Kidney epithelial cell (primary cell): ENCODE measurements around the gene GNAZ. TPM values are rescaled to one million over a fixed set of nuclear protein-coding genes. Genes with fewer than 3 reads are reported as not detected.

Source experiments
- DNase-seq: peaks from one replicate; pipeline ENCODE4 v3.0.0-alpha.2; 2010; ENCODE audit warnings: low read depth
- H3K27me3 ChIP-seq: 2 replicates; pipeline ENCODE4 v1.6.0; 2011; ENCODE audit warnings: low read length; ENCODE audit not compliant: control insufficient read depth, insufficient read depth
- H3K36me3 ChIP-seq: 2 replicates; pipeline ENCODE4 v1.5.1; 2011; ENCODE audit warnings: low read length; ENCODE audit not compliant: control insufficient read depth, insufficient read depth
- H3K4me3 ChIP-seq: 2 replicates; pipeline ENCODE4 v1.5.1; 2011; ENCODE audit warnings: low read depth, mild to moderate bottlenecking, control low read depth, low read length
- CTCF ChIP-seq: IDR thresholded peaks from 2 replicates; pipeline ENCODE4 v1.5.1; 2011; ENCODE audit warnings: mild to moderate bottlenecking, moderate library complexity, low read length, control low read depth, inconsistent platforms; ENCODE audit not compliant: insufficient read depth, poor library complexity, severe bottlenecking
- total RNA-seq: library from RNA; depleted of rRNA; stranded (reverse); fragments of >200 nt; gene quantifications from 2 replicates; pipeline ENCODE4 v1.2.3, GENCODE V29; 2015

The GNAZ gene
- total RNA-seq, 1 donor from 2014 or later = 9.2 TPM

GRCh38 chr22:23126165-23127054, 56.1 kb downstream of the GNAZ start:
- DNase-seq = no peak
- Histone ChIP-seq H3K36me3 (no peaks in the 10 kb centered on the region), H3K4me3 (no peak overlapping the region), H3K27me3 (no peaks in the 10 kb centered on the region)
- TF ChIP-seq CTCF = no peak

GRCh38 chr22:23127055-23127756, 56.9 kb downstream of the GNAZ start:
- H3K4me3 ChIP-seq = no peak overlapping the region
- TF ChIP-seq CTCF = no peak
- no peaks in the 10 kb centered on the region for H3K27me3 ChIP-seq
- no peak for DNase-seq
- H3K36me3 ChIP-seq = no peaks in the 10 kb centered on the region

GRCh38 chr22:23127788-23128187, 57.5 kb downstream of the GNAZ start:
- Histone ChIP-seq H3K36me3 (no peaks in the 10 kb centered on the region), H3K4me3 (no peak overlapping the region), H3K27me3 (no peaks in the 10 kb centered on the region)
- TF ChIP-seq CTCF = no peak
- no peak for DNase-seq

- Histone ChIP-seq H3K27me3 (no peaks in the 10 kb centered on the region), H3K36me3 (no peaks in the 10 kb centered on the region), H3K4me3 (no peak overlapping the region)
- peak; percentile 72 for TF ChIP-seq CTCF
- DNase-seq = no peak
These were observed 58.2 kb downstream of the GNAZ start for GRCh38 chr22:23128269-23129108.

GRCh38 chr22:23129149-23129548, 58.8 kb downstream of the GNAZ start:
- no peak overlapping the region for H3K4me3 ChIP-seq
- no peaks in the 10 kb centered on the region for H3K27me3 ChIP-seq
- no peak for TF ChIP-seq CTCF
- DNase-seq = no peak
- no peaks in the 10 kb centered on the region for H3K36me3 ChIP-seq
